HUDEP-2 (cell line): ENCODE results near the gene ZNF878.

ENCODE experiments used
- DNase-seq, 76 experiments: peaks; one replicate each; lab custom pipeline; 2025; ENCODE audit not compliant: unreplicated experiment in 76 of 76; lab: John Stamatoyannopoulos, UW

ZNF878 gene

DNA sequence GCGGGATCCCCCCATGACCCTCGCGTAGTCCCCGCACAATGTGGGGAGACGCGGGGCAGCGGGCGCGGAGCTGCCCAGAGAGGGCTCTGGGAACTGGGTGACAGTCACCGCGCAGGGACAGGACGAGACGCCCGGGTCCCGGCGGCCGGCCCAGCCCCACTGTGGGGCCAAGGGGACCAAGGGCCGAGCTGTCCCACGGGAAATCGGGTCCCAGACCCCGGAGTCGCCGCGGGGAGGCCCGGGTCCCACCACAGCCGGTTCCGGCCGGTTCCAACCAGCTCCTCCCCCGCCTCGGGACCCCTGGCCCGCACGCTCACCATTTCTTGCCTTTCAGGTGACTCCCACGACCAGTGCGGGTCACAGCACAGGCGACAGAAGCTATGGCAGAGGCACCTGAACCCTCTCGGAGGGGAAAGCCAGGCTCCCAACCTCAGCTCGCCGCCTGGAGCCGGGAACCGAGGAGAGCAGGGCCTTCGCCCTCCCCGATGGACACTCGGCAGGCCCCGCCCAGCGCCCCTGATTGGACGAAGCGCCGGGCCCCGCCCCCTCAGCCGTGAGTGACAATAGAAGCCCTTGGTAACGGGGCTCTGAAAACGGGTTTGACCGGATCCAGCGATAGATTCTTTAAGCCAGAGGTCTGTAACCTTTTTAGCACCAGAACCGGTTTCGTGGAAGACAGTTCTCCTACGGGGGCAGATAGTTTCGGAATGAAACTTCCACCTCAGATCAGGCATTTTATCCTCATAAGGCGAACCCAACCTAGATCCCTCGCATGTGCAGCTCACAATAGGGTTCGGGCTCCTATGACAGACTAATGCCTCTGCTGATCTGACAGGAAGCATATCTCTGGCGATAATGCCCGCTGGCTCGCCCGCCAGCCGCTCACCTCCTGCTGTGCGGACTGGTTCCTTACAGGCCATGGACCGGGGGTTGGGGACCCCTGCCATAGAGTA lies 17.3 kb downstream of the ZNF878 start, which contains the start of gene ZNF433:
ZNF433 (minus strand) TSS at position 460 of the 953 bp plus-strand sequence; CDS start at position 320, 140 bp downstream.
- peak in 56 of 76 experiments; percentile 8 to 93 (median 68) for DNase-seq

DNA sequence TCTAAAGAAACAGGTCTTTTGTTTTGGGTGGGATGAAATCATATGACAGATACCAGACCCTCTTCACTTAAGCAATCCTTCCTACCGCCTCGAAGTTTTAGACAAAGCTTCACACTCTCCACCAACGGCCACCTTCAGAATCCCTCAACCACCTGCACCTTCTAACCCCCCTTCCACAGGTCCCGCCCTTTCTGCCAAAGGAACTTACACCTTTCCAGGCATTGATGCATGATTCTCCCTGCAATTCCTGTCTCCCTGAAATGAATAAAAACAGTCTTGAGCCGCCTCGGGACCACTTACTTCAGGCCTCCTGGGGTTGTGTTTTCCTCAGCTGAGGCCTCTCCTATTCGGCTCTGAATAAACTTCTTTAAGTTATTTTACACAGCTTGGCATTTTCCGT lies 18.1 kb downstream of the ZNF878 start:
- peak in 1 of 76 experiments; percentile 3 for DNase-seq

DNA sequence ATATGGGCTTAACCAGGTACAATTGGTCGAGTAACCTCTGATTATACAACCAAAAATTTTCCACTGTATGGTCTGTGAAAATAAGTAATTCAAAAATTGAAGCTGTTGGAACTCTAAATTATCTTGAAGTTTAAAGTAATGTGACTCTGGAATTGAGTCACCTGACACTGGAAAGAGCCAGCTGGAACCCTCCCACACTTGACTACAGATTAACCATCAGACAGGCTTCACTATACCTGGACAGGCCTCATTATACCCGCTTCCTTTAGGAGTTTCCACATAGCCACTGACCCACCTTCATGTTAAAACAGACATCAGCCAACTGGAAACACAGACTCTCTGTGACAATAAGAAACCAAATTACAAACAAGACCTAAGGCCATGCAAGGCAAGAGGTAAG lies 18.6 kb downstream of the ZNF878 start:
- no peak for DNase-seq

DNA sequence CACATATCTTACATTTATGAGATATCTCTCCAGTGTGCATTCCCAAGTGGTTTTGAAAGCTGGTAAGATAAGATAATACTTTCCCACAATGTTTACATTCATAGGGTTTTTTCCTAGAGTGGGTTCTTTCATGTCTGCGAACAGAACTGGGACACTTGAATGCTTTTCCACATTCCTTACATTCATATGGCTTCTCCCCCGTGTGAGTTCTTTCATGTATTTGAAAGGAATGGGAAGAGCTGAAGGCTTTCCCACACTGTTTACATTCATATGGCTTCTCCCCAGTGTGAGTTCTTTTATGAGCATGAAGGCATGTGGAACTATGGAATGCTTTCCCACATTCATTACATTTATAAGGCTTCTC lies 37.0 kb downstream of the ZNF878 start:
- DNase-seq: no peak

DNA sequence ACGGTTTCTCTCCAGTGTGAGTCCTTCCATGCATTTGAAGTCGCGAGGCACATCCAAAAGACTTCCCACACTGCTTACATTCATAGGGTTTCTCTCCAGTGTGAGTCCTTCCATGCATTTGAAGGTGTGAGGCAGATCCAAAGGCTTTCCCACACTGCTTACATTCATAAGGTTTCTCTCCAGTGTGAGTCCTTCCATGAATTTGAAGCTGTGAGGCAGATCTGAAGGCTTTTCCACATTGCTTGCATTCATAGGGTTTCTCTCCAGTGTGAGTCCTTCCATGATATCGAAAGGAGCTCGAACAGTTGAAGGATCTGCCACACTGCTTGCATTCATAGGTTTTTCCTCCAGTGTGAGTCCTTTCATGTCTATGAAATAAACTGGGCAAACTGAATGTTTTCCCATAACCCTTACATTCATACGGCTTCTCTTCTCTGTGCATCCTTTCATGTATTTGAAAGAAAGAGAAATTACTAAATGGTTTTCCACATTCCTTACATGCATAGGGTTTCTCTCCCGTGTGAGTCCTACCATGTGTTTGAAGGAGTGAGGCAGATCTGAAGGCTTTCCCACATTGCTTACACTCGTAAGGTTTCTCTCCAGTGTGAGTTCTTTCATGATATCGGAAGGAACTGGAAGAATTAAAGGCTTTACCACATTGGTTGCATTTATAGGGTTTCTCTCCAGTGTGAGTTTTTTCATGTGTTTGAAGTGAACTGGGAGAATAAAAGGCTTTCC lies 37.6 kb downstream of the ZNF878 start:
- DNase-seq: no peak

DNA sequence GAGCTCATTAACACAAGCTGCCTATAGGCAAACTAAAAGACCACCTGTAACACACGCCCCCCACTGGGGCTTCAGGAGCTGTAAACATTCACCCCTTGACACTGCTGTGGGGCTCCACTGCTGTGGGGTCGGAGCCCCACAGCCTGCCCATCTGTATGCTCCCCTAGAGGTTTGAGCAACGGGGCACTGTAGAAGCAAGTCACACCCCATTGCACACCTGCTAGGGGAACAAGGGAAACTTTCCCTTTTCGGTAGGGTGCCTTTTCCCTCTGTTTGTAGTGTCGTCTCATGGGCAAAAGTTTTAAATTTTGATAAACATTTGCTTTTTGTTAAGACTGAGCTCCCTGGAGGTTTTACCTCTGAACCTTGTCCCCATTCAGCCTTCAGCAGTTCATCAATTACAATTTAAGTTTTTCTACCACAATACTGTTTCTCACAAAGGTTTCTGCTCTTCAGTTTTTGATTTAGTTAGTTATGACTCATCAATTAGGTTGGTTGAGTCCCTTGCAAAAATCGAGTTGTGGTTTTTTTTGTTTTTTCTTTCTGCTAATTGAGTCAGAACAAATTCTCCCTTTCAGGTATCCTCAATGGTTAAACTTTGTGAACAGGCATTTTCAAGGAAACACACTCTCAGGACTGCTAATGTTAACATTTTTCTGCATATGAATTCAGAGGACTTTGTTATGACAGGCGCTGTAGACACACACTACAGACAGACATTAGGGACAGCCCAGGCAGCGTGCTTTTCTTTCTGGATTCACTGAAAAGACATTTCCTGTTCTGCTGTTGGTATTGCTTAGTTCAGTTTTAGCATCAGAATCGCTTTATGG lies 52.4 kb downstream of the ZNF878 start:
- DNase-seq: no peak

DNA sequence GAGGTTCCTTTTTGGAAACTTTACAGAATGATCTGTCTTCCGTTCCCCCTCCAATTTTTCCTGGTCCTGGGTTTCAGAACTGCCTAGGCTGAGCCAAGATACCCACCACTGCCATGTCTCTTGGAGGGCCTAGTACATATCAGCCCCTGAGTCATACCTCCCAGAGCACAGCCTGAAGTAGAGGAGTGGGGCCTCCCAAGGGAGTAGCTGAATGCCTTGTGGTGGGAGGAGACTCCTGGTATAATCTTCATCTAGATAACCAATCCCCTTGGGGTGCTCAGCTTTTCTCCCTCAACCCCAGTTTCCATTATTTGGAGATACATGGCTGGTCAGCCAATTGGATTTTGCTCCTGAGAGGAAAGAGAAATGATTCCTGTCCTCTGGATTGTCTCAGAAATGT lies 57.6 kb downstream of the ZNF878 start:
- DNase-seq: peak in 2 of 76 experiments; percentile 2 to 7
